SU-DHL-6 (cell line): ENCODE results near the gene OR2S2.

Experiments
- CTCF ChIP-seq: fragments of 200-600 bp; sonication (generic); IDR thresholded peaks from one replicate; pipeline ENCODE4 v1.5.1; 2017; ENCODE audit warnings: antibody characterized with exemption, mild to moderate bottlenecking, low read length, moderate library complexity; ENCODE audit not compliant: insufficient read depth, poor library complexity, severe bottlenecking
- EZH2phosphoT487 ChIP-seq: fragments of 200-600 bp; sonication (generic), shearing (Covaris generic); conservative IDR thresholded peaks from 2 replicates; pipeline ENCODE4 v1.6.1; 2018; ENCODE audit warnings: mild to moderate bottlenecking, antibody characterized with exemption, low read length, moderate library complexity, mixed read lengths

- TF ChIP-seq CTCF, result no peak
- TF ChIP-seq EZH2phosphoT487, result no peak
Measured at GRCh38 chr9:36007316-36007708, 49.4 kb upstream of the OR2S2 start.
